Measurements from ENCODE around the gene CECR2.

Gene CECR2

GRCh38 chr22:17368554-17369438 lies 464 bp upstream of the CECR2 start:
- DNase-seq = peak; percentile 2

GRCh38 chr22:17370026-17370765 lies 936 bp downstream of the CECR2 start:
- no peak for DNase-seq

GRCh38 chr22:17370766-17371432 lies 1.6 kb downstream of the CECR2 start:
- DNase-seq = no peak

DNA sequence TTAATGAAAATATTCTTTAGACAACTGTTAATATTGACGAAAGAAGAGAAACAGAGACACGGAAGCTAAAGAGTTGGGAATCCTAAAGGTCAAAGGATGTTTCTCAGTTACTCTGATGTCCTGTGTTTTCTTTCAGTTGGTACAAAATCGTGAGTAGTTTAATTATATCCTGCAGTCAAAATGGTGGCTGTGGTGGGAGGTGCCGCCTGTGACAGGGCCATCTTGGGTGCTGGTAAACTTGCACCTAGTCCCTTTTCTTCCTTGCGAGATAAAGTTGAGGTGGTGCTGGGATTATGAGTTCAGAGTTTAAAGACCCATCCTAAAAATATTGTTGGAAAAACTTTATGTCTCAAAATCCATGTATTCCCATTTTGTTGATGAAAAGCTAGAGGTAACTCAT lies 2.2 kb downstream of the CECR2 start:
- DNase-seq = no peak

GRCh38 chr22:17373855-17374254 lies 4.6 kb downstream of the CECR2 start:
- no peak for DNase-seq

DNA sequence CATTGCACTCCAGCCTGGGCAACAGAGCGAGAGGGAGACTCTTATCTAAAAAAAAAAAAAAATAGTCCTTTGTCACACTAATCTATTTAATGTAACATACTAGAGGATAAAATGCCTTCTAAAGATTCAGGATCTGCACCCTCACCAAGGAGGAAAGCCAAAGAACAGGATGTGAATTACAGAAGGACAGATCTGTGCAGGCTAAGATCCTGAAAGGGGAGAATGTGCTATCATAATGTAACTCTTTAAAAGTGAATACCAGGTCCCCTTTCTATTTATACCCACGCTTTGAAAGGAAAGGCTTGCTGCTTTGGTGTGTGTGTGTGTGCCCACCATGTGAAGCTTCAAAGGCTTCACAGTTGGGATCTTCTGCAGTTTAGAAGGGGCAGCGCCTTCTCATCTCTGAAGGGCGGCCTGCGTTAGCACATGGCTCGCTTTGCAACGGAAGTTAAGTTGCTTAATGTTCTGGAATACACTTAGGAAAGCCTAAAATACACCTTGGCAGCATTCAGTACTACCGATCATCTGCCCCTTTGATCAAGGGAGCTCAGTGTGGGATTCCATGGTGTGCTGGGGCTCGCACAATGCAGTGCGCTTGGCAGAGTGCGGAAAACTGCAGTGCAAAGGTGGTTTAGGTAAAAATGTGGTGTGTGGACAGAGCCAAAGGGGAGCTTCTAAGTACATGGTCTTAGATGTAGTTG lies 6.8 kb downstream of the CECR2 start:
- no peak for DNase-seq

- no peak for DNase-seq
Observed at GRCh38 chr22:17376950-17377349, 7.7 kb downstream of the CECR2 start.

DNA sequence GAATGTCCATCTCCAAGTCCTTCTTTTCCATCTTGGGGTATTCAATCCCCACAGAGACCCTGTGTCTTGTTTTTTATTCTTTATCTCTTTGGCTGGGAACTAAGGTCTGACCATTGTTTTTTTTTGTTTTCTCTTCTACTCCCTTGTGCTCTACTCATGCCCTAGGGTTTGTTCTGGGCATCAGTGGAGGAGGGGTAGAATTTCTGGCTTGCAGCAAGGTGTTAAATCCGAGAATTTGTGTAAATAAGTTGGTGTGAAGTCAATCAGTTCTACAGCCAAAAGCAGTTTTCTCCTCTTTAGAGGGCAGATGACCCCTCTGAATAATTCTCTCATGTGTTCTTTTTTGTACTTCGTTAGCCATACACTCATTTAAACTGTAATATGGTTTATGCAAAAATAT lies 10.7 kb downstream of the CECR2 start:
- no peak for DNase-seq

DNA sequence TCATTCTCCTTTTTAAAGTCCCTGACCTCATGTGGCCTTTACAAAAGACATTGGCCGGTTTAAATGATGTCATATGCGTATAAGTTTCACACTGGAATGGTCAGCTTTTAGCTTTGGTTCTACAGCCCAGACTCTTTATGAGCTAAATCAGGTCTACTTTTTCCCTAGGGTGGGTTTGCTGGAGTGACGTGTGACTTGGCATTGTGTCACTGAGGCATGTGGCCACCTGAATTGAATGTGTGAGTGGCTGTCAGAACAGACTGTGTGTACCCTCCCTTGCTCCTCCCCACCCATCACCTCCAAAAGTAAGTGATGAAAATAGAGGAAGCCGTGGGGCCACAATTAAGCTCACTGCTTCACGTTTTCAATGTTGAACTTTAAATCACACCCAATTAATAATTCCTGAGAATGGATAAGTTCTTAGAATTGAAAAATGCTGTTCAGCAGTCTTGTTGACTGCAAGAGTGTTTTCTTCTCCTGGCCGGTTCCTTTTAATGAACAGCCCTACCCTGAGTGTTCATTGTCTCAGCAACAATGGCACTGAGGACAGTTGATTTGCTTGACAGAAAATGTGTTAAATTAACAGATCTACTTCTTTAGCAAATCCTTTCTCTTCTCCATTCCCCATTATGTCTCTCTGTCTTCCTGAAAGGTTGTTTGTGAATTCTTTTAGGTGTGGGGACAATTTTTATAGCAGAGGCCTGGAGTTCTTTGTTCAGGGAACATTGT lies 11.3 kb downstream of the CECR2 start:
- DNase-seq = no peak

- DNase-seq = no peak
Observed at GRCh38 chr22:17381192-17381913, 12.1 kb downstream of the CECR2 start.

DNA sequence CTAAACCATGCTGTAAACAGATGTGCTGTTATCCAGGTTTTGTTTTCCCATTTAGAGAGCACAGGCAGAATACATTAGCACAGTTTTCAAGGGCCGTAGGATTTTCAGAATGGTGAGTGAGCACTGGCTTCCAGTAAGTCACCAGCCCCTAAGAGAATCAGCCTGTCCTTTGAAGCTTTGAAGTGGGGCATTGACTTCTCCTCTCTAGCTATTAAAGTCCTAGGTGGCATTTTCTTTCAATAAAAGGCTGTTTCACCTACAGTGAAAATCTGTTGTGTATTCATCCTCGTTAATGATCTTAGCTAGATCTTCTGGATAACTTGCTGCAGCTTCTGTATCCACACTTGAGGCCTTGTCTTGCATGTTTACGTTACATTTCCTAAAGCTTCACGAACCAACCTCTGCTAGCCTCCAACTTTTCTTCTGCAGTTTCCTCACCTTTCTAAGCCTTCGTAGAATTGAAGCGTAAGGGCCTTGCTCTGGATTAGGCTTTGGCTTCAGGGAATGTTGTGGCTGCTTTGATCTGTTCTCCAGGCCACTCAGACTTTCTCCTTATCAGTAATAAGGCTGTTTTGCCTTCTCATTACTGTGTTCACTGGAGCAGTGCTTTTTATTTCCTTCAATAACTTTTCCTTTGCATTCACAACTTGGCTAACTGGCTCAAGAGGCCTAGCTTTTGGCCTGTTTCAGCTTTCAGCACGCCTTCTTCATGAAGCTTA lies 15.5 kb downstream of the CECR2 start:
- no peak for DNase-seq

DNA sequence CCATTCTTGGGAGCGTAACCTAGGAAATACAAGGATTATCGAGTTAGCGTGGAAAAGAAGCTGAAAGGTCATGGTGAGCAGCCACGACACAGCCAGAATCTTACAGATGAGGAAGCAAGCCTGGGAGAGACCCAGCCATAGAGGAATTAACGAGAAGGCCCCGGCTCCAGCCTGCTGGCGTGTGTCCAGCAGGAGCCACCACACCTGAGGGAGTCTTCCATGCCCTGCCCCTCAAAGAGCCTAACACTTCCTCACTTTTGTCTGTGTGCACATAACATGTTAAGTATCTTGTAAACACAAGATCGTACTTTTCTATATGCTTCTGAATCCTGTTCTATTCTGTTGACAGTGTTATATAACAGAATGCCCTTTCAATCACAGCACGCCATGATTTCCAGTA lies 18.1 kb downstream of the CECR2 start:
- DNase-seq = no peak

DNA sequence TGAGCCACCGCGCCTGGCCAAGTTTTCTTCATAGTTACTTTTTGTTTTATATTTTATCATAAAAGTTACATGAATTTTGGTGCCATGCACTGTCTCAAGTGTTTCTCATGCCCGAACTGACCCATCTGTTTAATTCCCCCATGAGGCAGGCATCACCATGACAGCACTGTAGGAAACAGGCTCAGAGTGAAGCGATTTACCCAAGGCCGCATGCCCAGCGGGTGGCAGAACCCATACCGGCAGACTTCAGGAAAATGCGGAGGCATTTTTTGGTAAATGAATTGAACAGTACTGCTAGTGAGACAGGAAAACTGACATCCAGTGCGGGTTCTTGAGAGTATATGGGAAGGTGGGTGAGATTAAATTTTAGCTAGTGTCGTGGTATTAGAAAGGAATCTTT lies 19.0 kb downstream of the CECR2 start:
- no peak for DNase-seq

DNA sequence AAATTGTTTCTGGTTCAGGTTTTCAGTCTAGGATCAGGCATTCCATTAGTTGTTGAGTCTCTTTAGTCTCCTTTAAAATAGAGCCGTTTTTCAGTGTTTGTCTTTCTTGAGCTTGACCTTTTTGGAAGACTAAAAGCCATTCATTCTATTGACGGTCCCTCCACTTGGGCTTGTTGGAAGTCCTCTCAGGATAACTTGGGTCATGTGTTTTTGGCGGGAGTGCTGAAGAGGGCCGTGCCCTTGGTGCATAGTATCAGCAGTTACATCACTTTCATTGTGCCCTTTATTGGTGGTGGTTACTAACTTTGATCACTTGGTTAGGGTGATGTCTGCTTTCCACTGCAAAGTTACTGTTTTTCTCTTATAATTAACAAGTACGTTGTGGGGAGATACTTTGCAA lies 20.8 kb downstream of the CECR2 start:
- no peak for DNase-seq

DNA sequence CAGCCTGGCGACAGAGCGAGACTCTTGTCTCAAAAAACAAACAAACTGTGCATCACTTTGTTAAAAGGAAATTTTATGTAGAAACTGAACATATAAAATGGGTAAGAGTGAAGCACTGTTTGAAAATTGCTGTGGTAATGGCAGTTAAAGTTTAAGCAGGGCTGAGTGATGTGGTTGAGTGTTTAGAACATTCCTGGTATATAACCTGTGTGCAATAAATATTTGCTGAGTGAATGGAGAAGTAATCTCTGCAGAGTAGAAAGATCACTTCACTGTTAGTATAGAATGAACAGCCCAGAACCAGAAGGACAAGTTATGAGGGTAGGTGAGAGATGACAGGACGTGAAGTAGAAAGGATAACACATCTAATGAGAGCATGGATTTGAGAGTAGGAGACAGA lies 27.3 kb downstream of the CECR2 start:
- DNase-seq = no peak

GRCh38 chr22:17397756-17398547 lies 28.7 kb downstream of the CECR2 start:
- no peak for DNase-seq

DNA sequence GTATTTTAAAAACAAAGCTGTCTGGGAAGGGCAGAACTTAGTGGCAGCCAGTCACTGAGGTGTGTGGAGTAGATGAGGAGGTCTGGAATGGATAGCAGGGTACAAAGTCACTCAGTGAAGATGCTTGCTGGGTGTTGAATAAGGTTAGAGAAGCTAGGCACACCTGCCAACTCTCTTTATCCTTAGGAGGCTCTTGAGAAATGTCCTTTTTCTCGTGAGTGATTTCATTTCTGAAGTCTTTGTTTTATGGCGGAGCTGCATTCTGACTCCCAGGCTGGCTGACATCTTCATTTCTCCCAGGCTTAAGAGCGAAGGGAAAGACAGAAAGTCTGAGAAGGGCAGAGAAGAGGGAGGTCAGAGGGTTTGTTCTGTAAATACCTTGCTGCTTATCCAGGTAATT lies 31.0 kb downstream of the CECR2 start:
- DNase-seq = no peak

DNA sequence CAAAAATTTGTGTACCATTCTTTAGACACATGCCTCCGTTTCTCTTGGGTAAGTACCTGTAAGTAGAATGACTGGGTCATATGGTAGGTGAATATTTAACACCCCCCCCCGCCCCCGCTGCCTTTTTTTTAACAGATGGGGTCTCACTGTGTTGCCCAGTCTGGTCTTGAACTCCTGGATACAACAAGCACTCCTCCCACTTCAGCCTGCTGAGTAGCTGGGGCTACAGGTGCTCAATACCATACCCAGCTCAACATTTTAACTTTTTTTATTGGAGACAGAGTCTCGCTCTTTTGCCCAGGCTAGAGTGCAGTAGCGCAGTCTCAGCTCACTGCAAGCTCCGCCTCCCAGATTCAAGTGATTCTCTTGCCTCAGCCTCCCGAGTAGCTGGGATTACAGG lies 32.5 kb downstream of the CECR2 start:
- no peak for DNase-seq

- no peak for DNase-seq
Observed at GRCh38 chr22:17402293-17402692, 33.0 kb downstream of the CECR2 start.

DNA sequence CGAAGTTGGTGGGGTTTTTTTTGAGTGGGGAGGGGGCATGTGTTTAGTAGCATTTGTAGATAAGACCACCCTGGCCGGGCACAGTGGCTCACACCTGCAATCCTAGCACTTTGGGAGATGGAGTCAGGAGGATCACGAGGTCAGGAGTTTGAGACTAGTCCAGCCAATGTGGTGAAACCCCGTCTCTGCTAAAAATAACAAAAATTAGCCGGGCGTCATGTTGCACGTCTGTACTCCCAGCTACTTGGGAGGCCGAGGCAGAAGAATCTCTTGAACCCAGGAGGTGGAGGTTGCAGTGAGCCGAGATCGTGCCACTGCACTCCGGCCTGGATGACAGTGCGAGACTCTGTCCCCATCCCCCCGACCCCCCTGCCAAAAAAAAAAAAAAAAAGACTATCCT lies 34.6 kb downstream of the CECR2 start:
- DNase-seq = no peak
